ENCODE data around the gene HOXA3. TPM values are rescaled to one million over a fixed set of nuclear protein-coding genes. Genes with fewer than 3 reads are reported as not detected.
A peak's percentile ranks its signal among the peaks of the same experiment; 100 is the strongest.

HOXA3 gene
- total RNA-seq, 6 donors from 2014 or later: 0.20 to 11.4 (median 3.5) TPM

- Histone ChIP-seq H3K4me1 (peaks cover 36 to 58% (median 47%) of the 10 kb centered on the region in 4 donors), H3K27me3 (peaks cover 0 to 79% (median 46%) of the 10 kb centered on the region in 4 donors), H3K9me3 (no peaks in the 10 kb centered on the region), H3K4me3 (peak overlapping the region; percentile 44 to 59 (median 51)), H3K27ac (peak overlapping the region; percentile 62 to 82 (median 72)), H3K36me3 (no peaks in the 10 kb centered on the region)
- ATAC-seq (ENCODE audit: low FRiP score in 2 of 2): peak in 1 of 2 donors; percentile 31
- 3 to 5% methylated on average over 6 to 58 of the region's 63 CpGs for WGBS, 2 donors
- TF ChIP-seq CTCF (IDR thresholded peaks at IDR 0.05): no peak
- TF ChIP-seq POLR2A (IDR thresholded peaks at IDR 0.05): no peak
- TF ChIP-seq POLR2AphosphoS5 (IDR thresholded peaks at IDR 0.05): no peak
- TF ChIP-seq EP300 (IDR thresholded peaks at IDR 0.05): no peak
- DNase-seq: peak; percentile 19 to 87
Measured at GRCh38 chr7:27155816-27156507, 3.6 kb upstream of the HOXA3 start.

DNA sequence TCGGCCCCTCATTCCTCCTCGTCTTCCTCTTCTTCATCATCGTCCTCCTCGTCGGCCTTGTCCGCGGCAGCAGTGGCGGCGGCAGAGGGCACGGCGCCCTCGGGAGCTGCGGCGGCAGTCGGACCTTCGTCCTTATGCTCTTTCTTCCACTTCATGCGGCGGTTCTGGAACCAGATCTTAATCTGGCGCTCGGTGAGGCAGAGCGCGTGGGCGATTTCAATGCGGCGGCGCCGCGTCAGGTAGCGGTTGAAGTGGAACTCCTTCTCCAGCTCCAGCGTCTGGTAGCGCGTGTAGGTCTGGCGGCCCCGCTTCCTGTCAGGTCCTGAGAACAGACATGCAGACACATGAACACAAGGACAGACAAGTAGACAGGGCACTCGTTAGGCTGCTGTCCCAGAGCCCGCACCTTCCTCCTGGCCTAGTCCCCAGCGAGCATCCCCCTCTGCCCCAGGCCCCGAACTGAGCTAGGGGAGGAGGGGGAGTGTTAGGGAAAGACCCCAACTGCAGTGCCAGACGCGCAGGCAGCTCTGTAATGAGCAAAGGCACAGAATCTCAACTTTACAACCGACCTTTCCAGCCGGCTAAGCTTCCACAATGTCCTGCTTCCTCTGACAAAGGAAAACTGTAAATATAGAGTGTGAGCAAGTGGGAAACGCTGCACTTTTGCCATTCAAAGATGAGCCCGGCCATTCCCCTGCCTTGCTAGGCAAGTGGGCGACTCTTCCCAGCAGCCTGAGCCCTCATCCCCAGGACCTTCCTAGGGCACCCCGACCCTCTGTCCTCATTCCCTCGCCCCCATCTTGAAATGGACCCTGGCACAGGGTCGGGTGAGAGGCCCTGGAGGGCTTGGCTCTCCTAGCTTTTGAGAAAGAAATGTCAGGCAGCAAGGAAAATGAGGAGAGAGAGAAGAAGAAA is 2.8 kb upstream of the HOXA3 start:
- H3K27me3 ChIP-seq: peaks cover 0 to 82% (median 45%) of the 10 kb centered on the region in 4 donors
- peak overlapping the region in 3 of 4 donors; percentile 62 to 82 (median 82) for H3K27ac ChIP-seq
- no peak for ATAC-seq (ENCODE audit: low FRiP score in 2 of 2)
- 35 to 46% methylated on average over 46 to 48 of the region's 48 CpGs for WGBS, 2 donors
- peak overlapping the region in 3 of 4 donors; percentile 44 to 59 (median 56) for H3K4me3 ChIP-seq
- peak; percentile 20 to 84 for DNase-seq
- TF ChIP-seq POLR2AphosphoS5 (IDR thresholded peaks at IDR 0.05): no peak
- TF ChIP-seq POLR2A (IDR thresholded peaks at IDR 0.05): no peak
- no peak for TF ChIP-seq EP300 (IDR thresholded peaks at IDR 0.05)
- TF ChIP-seq CTCF (IDR thresholded peaks at IDR 0.05): no peak
- peaks cover 36 to 58% (median 46%) of the 10 kb centered on the region in 4 donors for H3K4me1 ChIP-seq
- H3K9me3 ChIP-seq: no peaks in the 10 kb centered on the region
- no peaks in the 10 kb centered on the region for H3K36me3 ChIP-seq

DNA sequence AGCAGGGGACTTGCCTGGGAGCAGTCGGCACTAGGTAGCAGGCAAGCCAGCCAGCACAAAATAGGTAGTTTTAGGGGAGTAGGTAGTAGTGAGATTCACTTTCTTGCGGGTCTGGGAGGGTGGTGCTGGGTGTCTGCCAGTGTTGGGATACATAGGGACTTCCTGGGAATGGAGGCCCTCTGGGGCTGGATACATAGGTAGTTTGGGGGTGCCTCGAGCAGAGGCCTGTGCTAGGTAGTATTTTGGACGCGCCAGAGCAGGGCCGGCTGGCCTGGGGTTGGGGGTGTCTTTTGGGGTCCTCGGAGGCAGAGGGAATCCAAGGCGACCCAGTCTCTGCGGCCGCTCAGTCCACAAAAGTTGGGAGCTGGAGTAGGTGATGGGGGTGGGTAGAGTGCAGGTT is 2.0 kb upstream of the HOXA3 start:
- Histone ChIP-seq H3K27me3 (peaks cover 0 to 84% (median 44%) of the 10 kb centered on the region in 4 donors), H3K9me3 (no peaks in the 10 kb centered on the region), H3K36me3 (no peaks in the 10 kb centered on the region), H3K4me3 (no peak overlapping the region), H3K27ac (no peak overlapping the region), H3K4me1 (peaks cover 35 to 56% (median 46%) of the 10 kb centered on the region in 4 donors)
- ATAC-seq (ENCODE audit: low FRiP score in 2 of 2) (no peak), DNase-seq (peak; percentile 13 to 48)
- TF ChIP-seq POLR2A (IDR thresholded peaks at IDR 0.05): no peak
- TF ChIP-seq POLR2AphosphoS5 (IDR thresholded peaks at IDR 0.05): no peak
- TF ChIP-seq CTCF (IDR thresholded peaks at IDR 0.05): no peak
- no peak for TF ChIP-seq EP300 (IDR thresholded peaks at IDR 0.05)
- WGBS, 2 donors: 51 to 61% methylated on average over 9 to 10 of the region's 10 CpGs

- peaks cover 0 to 79% (median 44%) of the 10 kb centered on the region in 4 donors for H3K27me3 ChIP-seq
- WGBS, 2 donors: 67 to 71% methylated on average over 3 of the region's 3 CpGs
- TF ChIP-seq POLR2AphosphoS5 (IDR thresholded peaks at IDR 0.05): no peak
- no peak for TF ChIP-seq EP300 (IDR thresholded peaks at IDR 0.05)
- TF ChIP-seq POLR2A (IDR thresholded peaks at IDR 0.05): no peak
- no peak for TF ChIP-seq CTCF (IDR thresholded peaks at IDR 0.05)
- H3K27ac ChIP-seq: no peak overlapping the region
- no peak overlapping the region for H3K4me3 ChIP-seq
- H3K36me3 ChIP-seq: no peaks in the 10 kb centered on the region
- ATAC-seq (ENCODE audit: low FRiP score in 2 of 2): no peak
- no peaks in the 10 kb centered on the region for H3K9me3 ChIP-seq
- peaks cover 35 to 56% (median 48%) of the 10 kb centered on the region in 4 donors for H3K4me1 ChIP-seq
- DNase-seq: peak in 1 of 2 donors; percentile 10
Measured at GRCh38 chr7:27153526-27153925, 1.1 kb upstream of the HOXA3 start.
